AG09309 (cell line): ENCODE results near the gene AHRR.
"Not testable (repeated sequence)": the region's sequence is repeated elsewhere in the genome, so short reads cannot be mapped to it uniquely, and the experiment has no call there.

Experiments used
- DNase-seq: peaks from one replicate; pipeline ENCODE4 v3.0.0-alpha.2; 2010; ENCODE audit warnings: low read depth
- H3K4me3 ChIP-seq: 2 replicates; pipeline ENCODE4 v1.5.1; 2011; ENCODE audit warnings: mild to moderate bottlenecking, low read depth, low read length, moderate library complexity; ENCODE audit not compliant: control insufficient read depth
- TF ChIP-seq, protein P1 (sequence below): IDR thresholded peaks from 2 replicates; pipeline ENCODE4 v1.5.1; 2011; ENCODE audit warnings: mild to moderate bottlenecking, low read depth, low read length, inconsistent platforms; ENCODE audit not compliant: insufficient read depth, control insufficient read depth; ENCODE audit errors: missing control alignments

AHRR gene

DNA sequence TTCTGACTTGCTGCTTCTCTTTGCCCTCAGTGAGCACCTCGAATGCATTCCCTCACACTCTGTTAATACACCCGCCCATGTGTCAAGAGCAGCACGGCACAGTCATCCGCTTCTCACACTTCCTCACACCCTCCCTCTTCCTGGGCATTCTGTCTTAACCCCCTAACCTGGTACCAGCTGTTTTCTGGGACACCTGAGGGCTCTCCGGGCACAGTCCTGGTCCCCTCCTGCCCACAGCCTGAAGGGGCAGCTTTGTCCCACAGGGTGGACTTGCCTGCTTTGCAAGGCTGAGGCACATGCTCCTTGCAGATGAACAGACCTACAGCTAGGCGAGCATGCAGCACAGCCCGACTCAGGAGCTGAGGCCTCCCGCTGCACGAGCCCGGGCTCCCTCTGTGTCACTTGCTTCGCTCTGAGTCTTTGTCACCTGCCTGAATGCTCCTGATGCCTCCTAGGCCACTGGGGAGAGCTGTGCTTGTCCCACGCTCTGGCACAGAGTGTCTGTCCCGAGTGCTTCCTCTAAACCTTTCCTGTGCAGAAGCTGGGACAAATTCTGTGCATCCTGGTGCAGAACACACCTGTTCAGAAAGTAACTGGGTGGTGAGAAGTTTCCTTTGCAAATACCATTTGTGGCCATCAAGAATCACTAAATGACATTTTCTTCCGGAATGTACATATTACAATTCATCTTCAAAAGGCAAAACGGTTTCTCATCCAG, 47.8 kb downstream of the AHRR start:
- no peak for DNase-seq
- H3K4me3 ChIP-seq, result no peak overlapping the region
- TF ChIP-seq, protein P1, sequence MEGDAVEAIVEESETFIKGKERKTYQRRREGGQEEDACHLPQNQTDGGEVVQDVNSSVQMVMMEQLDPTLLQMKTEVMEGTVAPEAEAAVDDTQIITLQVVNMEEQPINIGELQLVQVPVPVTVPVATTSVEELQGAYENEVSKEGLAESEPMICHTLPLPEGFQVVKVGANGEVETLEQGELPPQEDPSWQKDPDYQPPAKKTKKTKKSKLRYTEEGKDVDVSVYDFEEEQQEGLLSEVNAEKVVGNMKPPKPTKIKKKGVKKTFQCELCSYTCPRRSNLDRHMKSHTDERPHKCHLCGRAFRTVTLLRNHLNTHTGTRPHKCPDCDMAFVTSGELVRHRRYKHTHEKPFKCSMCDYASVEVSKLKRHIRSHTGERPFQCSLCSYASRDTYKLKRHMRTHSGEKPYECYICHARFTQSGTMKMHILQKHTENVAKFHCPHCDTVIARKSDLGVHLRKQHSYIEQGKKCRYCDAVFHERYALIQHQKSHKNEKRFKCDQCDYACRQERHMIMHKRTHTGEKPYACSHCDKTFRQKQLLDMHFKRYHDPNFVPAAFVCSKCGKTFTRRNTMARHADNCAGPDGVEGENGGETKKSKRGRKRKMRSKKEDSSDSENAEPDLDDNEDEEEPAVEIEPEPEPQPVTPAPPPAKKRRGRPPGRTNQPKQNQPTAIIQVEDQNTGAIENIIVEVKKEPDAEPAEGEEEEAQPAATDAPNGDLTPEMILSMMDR, result no peak

DNA sequence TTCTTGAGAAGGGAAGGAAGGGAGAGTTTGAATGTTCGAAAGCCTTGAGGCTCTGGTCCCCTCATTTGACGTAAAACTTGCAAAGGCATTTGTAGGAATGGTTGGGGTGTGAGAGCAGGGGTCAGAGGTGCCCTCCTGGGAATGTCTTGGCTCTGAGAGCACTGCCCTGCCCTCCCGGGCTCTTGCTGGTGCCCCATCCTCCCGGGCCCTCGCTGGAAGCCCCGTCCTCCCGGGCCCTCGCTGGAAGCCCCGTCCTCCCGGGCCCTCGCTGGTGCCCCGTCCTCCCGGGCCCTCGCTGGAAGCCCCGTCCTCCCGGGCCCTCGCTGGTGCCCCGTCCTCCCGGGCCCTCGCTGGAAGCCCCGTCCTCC, 48.3 kb downstream of the AHRR start:
- not testable (repeated sequence) for DNase-seq, H3K4me3 ChIP-seq

DNA sequence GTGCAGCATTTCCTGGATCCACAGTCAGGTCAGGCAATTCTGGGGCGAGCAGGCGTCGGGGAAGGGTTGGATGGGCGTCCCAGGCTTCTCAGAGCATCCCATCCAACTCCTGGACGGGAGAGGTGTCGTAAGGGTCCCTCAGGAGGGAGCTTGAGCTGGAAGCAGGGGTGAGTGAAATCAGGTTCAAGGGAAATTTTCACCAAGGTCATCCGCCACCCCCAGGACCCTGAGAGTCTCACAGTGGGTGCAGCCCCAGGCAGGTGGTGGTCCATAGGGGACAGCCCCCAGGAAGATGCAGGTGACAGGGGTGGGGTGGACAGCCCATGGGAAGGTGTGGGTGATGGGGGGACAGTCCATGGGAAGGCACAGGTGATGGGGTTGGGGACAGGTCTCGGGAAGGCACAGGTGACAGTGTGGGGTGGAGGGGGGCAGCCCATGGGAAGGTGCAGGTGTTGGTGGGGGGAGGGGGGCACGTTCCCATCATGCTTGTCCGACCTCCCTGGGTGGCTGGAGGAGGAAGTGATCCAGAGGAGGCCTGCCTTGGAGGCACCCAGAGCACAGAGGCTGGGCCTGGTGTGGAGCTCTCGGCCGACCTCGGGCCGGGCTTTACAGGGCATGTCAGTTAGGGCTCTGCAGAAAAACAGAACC, 48.9 kb downstream of the AHRR start:
- DNase-seq, result no peak
- TF ChIP-seq, protein P1, result no peak
- no peak overlapping the region for H3K4me3 ChIP-seq

DNA sequence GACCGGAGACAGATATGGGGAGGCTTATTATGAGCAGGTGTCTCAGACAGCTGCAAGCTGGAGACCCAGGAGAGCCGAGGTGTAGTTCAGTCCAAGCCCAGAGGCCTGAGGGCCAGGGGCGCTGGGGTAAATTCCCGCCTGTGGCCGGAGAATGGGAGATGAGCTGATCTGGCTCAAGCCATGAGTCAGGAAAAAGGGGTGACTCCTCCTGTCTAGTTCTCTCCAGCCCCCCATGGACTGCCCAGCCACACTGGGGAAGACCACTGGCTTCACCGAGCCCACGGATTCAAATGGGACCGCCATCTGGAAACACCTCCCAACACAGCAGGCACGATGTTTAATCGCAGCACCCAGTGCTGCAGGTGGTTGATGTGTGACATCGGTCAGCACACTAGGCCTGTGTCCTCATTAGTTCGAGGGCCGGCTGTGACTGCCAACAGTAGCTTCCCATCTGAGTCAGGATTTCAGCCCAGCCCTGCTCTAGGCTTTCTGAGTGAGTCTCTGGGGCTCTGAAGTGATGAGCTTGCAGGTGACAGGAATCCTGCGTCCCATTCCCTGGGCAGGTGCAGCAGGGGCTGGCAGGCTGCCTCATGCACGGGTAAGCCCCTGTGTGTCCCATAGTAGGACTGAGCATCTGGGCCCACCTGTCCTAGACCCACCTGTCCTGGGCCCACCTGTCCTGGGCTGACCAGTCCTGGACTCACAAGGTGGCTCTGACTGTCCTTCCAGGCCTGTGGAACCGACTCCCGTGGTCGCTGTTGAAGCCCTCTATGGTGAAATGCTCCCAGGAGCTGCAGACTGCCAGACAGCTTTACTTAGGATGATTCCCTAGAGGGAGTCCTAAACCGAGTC, 49.7 kb downstream of the AHRR start:
- H3K4me3 ChIP-seq, result no peak overlapping the region
- TF ChIP-seq, protein P1, result no peak
- DNase-seq, result no peak

DNA sequence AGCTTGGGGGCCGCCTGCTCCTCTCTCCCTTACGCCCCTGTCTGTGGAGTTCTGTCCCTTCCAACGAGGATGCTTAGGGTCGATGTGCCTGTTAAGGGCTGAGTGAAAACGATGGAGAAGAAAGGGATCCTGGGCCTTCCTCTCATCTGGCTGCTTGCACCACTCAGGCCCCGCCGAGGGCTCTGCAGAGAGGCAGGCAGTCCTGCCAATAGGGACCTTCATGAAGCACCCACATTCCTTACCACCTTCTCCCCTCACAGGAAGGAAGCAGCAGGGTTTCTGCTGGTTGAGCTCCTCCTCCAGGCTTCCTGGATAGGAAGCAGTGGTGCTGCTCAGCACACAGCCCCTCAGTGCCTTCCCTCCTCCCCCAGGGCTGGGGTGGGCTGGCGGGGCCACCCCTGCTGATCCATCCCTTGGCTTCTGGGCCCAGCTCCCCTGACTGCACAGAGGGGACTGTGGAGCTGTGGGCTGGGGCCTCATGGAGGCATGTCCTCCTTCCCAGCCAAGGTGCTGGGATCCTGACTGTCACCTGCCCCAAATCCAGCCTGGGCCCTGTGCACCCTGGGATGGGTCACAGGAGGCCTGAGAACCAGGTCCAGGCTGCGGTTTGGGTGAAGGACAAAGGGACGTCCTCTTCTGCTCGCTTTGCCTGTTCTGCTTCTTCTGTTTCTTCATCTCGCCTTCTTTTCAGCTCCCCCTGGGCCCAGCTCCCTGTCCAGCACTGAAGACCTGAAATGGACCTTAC, 50.5 kb downstream of the AHRR start:
- TF ChIP-seq, protein P1, result no peak
- H3K4me3 ChIP-seq, result no peak overlapping the region
- no peak for DNase-seq

DNA sequence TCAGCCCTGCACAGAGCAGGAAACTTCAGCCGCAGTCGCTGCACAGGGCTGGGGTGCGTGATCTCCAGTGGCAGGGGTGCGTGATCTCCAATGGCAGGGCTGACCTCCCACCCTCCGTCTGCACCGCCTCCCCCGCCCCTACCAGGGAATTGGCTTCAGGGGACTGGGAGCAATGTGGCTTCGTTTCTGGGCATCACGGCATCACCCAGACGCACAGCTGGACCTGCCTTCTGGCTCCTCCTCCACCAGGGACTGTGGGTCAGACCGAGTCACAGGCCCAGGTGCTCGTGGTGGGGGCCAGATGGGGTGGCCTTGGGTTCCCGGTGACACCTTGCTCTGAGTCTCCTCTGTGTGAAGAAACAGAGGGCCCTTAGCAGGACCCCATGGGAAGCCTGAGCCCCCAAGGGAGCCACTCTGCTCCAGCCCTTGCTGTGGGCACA, 51.1 kb downstream of the AHRR start:
- H3K4me3 ChIP-seq, result no peak overlapping the region
- TF ChIP-seq, protein P1, result no peak
- DNase-seq, result no peak
